Glutamatergic neuron (in vitro differentiated cells): Measurements from ENCODE around the gene MYORG. TPM values are rescaled to one million over a fixed set of nuclear protein-coding genes. Genes with fewer than 3 reads are reported as not detected.

Experiments
- DNase-seq: peaks from one replicate; pipeline ENCODE4 v3.0.0; 2022
- H3K27ac Mint-ChIP-seq: one replicate; pipeline ENCODE4 v1.8.0; 2020; ENCODE audit warnings: mild to moderate bottlenecking, mixed read lengths, inconsistent platforms; ENCODE audit not compliant: unreplicated experiment
- H3K27me3 Mint-ChIP-seq: one replicate; pipeline ENCODE4 v1.8.0; 2020; ENCODE audit warnings: mild to moderate bottlenecking, moderate library complexity, mixed read lengths, inconsistent platforms; ENCODE audit not compliant: unreplicated experiment
- H3K36me3 Mint-ChIP-seq: one replicate; pipeline ENCODE4 v1.8.0; 2020; ENCODE audit warnings: mild to moderate bottlenecking, mixed read lengths, inconsistent platforms; ENCODE audit not compliant: unreplicated experiment
- H3K4me1 Mint-ChIP-seq: one replicate; pipeline ENCODE4 v1.8.0; 2020; ENCODE audit warnings: mild to moderate bottlenecking, low read depth, mixed read lengths, inconsistent platforms; ENCODE audit not compliant: unreplicated experiment
- H3K4me3 Mint-ChIP-seq: one replicate; pipeline ENCODE4 v1.8.0; 2020; ENCODE audit warnings: mild to moderate bottlenecking, mixed read lengths, inconsistent platforms; ENCODE audit not compliant: unreplicated experiment
- H3K9me3 Mint-ChIP-seq: one replicate; pipeline ENCODE4 v1.8.0; 2020; ENCODE audit warnings: mild to moderate bottlenecking, moderate library complexity, mixed read lengths, inconsistent platforms; ENCODE audit not compliant: unreplicated experiment
- CTCF ChIP-seq: fragments of 200-600 bp; sonication (generic); IDR thresholded peaks from one replicate; pipeline ENCODE4 v1.5.0; 2021; ENCODE audit not compliant: partially characterized antibody, unreplicated experiment
- total RNA-seq: library from RNA; stranded (reverse); fragmentation: NEBNext Ultra II Directional; extraction: Animal tissue kit (Norgen Biotek cat#: 25700); gene quantifications from one replicate; pipeline ENCODE4 v1.2.1, GENCODE V29; 2021; ENCODE audit not compliant: unreplicated experiment

MYORG gene
- total RNA-seq, 1 donor from 2014 or later = 4.6 TPM

GRCh38 chr9:34398875-34399274, 22.2 kb upstream of the MYORG start:
- Mint-ChIP-seq H3K36me3 (peaks cover 7% of the 10 kb centered on the region), H3K27me3 (peaks cover 7% of the 10 kb centered on the region), H3K27ac (no peak overlapping the region), H3K4me3 (no peak overlapping the region), H3K4me1 (peaks cover under 1% of the 10 kb centered on the region), H3K9me3 (peaks cover 6% of the 10 kb centered on the region)
- no peak for DNase-seq
- no peak for TF ChIP-seq CTCF

GRCh38 chr9:34396276-34397214, 19.8 kb upstream of the MYORG start:
- Mint-ChIP-seq H3K27me3 (peaks cover 4% of the 10 kb centered on the region), H3K9me3 (peaks cover 6% of the 10 kb centered on the region), H3K4me3 (no peak overlapping the region), H3K27ac (no peak overlapping the region), H3K4me1 (no peaks in the 10 kb centered on the region), H3K36me3 (peaks cover 7% of the 10 kb centered on the region)
- DNase-seq = no peak
- no peak for TF ChIP-seq CTCF

GRCh38 chr9:34392511-34392910, 15.8 kb upstream of the MYORG start:
- peaks cover under 1% of the 10 kb centered on the region for H3K27me3 Mint-ChIP-seq
- no peak for DNase-seq
- H3K4me1 Mint-ChIP-seq = no peaks in the 10 kb centered on the region
- H3K27ac Mint-ChIP-seq = no peak overlapping the region
- no peaks in the 10 kb centered on the region for H3K36me3 Mint-ChIP-seq
- no peak overlapping the region for H3K4me3 Mint-ChIP-seq
- H3K9me3 Mint-ChIP-seq = peaks cover 2% of the 10 kb centered on the region
- TF ChIP-seq CTCF = no peak

- Mint-ChIP-seq H3K4me3 (no peak overlapping the region), H3K27ac (no peak overlapping the region), H3K9me3 (peaks cover 4% of the 10 kb centered on the region), H3K4me1 (peaks cover 10% of the 10 kb centered on the region), H3K27me3 (peaks cover 17% of the 10 kb centered on the region), H3K36me3 (no peaks in the 10 kb centered on the region)
- DNase-seq = no peak
- no peak for TF ChIP-seq CTCF
Measured at GRCh38 chr9:34387239-34387638, 10.5 kb upstream of the MYORG start.

GRCh38 chr9:34386656-34387055, 10.0 kb upstream of the MYORG start:
- TF ChIP-seq CTCF = no peak
- H3K27me3 Mint-ChIP-seq = peaks cover 17% of the 10 kb centered on the region
- peaks cover 10% of the 10 kb centered on the region for H3K4me1 Mint-ChIP-seq
- no peak overlapping the region for H3K4me3 Mint-ChIP-seq
- no peak overlapping the region for H3K27ac Mint-ChIP-seq
- no peak for DNase-seq
- no peaks in the 10 kb centered on the region for H3K36me3 Mint-ChIP-seq
- H3K9me3 Mint-ChIP-seq = peaks cover 7% of the 10 kb centered on the region
